CD4-positive, alpha-beta T cell treated with Interleukin-15 for 4 hours (primary cell): ENCODE results near the gene ITPR2.

Experiments
- DNase-seq: peaks from one replicate; pipeline ENCODE4 v3.0.0-alpha.2; 2020; ENCODE audit warnings: low spot score

ITPR2 gene

GRCh38 chr12:26513363-26514043 is 319.5 kb downstream of the ITPR2 start:
- no peak for DNase-seq

- no peak for DNase-seq
These were observed 320.8 kb downstream of the ITPR2 start for GRCh38 chr12:26512213-26512612.

- DNase-seq = no peak
These were observed 322.7 kb downstream of the ITPR2 start for GRCh38 chr12:26510354-26510674.

- no peak for DNase-seq
These were observed 325.4 kb downstream of the ITPR2 start for GRCh38 chr12:26507613-26508012.

GRCh38 chr12:26499979-26500640 is 332.9 kb downstream of the ITPR2 start:
- no peak for DNase-seq

- DNase-seq = no peak
These were observed 336.8 kb downstream of the ITPR2 start for GRCh38 chr12:26496170-26496569.

- DNase-seq = no peak
These were observed 339.3 kb downstream of the ITPR2 start for GRCh38 chr12:26493656-26494055.

GRCh38 chr12:26492406-26492805 is 340.6 kb downstream of the ITPR2 start:
- no peak for DNase-seq

- DNase-seq = no peak
These were observed 343.1 kb downstream of the ITPR2 start for GRCh38 chr12:26489908-26490307.

GRCh38 chr12:26488351-26488750 is 344.6 kb downstream of the ITPR2 start:
- no peak for DNase-seq

- no peak for DNase-seq
These were observed 359.7 kb downstream of the ITPR2 start for GRCh38 chr12:26473291-26473690.

GRCh38 chr12:26471560-26471959 is 361.4 kb downstream of the ITPR2 start:
- no peak for DNase-seq

GRCh38 chr12:26469421-26470180 is 363.4 kb downstream of the ITPR2 start:
- DNase-seq = no peak

- no peak for DNase-seq
These were observed 365.6 kb downstream of the ITPR2 start for GRCh38 chr12:26467351-26467750.

GRCh38 chr12:26466726-26467125 is 366.3 kb downstream of the ITPR2 start:
- no peak for DNase-seq

GRCh38 chr12:26465419-26466097 is 367.4 kb downstream of the ITPR2 start:
- no peak for DNase-seq

- DNase-seq = no peak
These were observed 371.2 kb downstream of the ITPR2 start for GRCh38 chr12:26461776-26462175.

- DNase-seq = no peak
These were observed 372.6 kb downstream of the ITPR2 start for GRCh38 chr12:26460361-26460760.

GRCh38 chr12:26455936-26456574 is 376.9 kb downstream of the ITPR2 start:
- no peak for DNase-seq

- no peak for DNase-seq
These were observed 379.7 kb downstream of the ITPR2 start for GRCh38 chr12:26453246-26453645.

- DNase-seq = no peak
These were observed 380.5 kb downstream of the ITPR2 start for GRCh38 chr12:26452511-26452910.

GRCh38 chr12:26451763-26452162 is 381.2 kb downstream of the ITPR2 start:
- DNase-seq = no peak
